HFFc6 (cell line): ENCODE data around the gene MVK. TPM values are rescaled to one million over a fixed set of nuclear protein-coding genes. Genes with fewer than 3 reads are reported as not detected.

Experiments
- DNase-seq: peaks from one replicate; pipeline ENCODE4 v3.0.0-alpha.2; 2018
- H3K27ac Mint-ChIP-seq: 2 replicates; pipeline ENCODE4 v1.8.0; 2020; ENCODE audit warnings: mild to moderate bottlenecking, mixed read lengths
- H3K27me3 Mint-ChIP-seq: 2 replicates; pipeline ENCODE4 v1.8.0; 2021; ENCODE audit warnings: mild to moderate bottlenecking, moderate library complexity, mixed read lengths; ENCODE audit not compliant: insufficient read depth
- H3K36me3 Mint-ChIP-seq: 2 replicates; pipeline ENCODE4 v1.8.0; 2021; ENCODE audit warnings: low read depth, mixed read lengths
- H3K4me1 Mint-ChIP-seq: 2 replicates; pipeline ENCODE4 v1.8.0; 2020; ENCODE audit warnings: low read depth, mixed read lengths
- H3K4me3 Mint-ChIP-seq: 2 replicates; pipeline ENCODE4 v1.8.0; 2020; ENCODE audit warnings: mild to moderate bottlenecking, moderate library complexity, mixed read lengths
- H3K9me3 Mint-ChIP-seq: 2 replicates; pipeline ENCODE4 v1.8.0; 2020; ENCODE audit warnings: mild to moderate bottlenecking, mixed read lengths
- CTCF ChIP-seq: fragments of 200-600 bp; sonication (generic); IDR thresholded peaks from 2 replicates; pipeline ENCODE4 v1.5.0; 2021; ENCODE audit warnings: antibody characterized with exemption, mild to moderate bottlenecking
- total RNA-seq, 6 experiments: library from RNA; stranded (reverse); fragmentation: NEBNext Ultra II Directional; extraction: Animal tissue kit (Norgen Biotek cat#: 25700); gene quantifications; 2 replicates in 1 of 6; 3 replicates in 5 of 6; pipeline ENCODE4 v1.2.3, GENCODE V29; 2021

The MVK gene
- total RNA-seq, 6 experiments from 2014 or later = 7.1 to 10.4 (median 7.9) TPM

DNA sequence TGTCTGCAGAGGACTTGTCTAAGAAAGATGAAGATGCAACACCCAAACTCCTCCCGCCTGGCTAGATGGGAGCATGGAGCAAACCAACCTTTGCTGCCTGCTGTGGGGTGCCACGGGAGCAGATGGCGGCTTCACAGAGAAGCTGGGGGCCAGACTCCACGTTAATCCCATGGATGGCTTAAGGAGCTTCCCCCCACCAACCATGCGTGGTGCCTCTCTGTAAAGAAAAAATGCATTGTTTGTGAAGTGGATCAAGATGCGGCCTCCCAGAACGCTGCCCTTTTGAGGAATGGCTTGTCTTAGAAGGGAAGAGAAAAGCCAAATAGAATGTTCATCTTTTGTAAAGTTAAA, 15.6 kb downstream of the MVK start:
- no peaks in the 10 kb centered on the region for H3K36me3 Mint-ChIP-seq
- DNase-seq = no peak
- no peaks in the 10 kb centered on the region for H3K9me3 Mint-ChIP-seq
- H3K27me3 Mint-ChIP-seq = no peaks in the 10 kb centered on the region; the same call in 1 of the 2 replicates
- H3K4me3 Mint-ChIP-seq = no peak overlapping the region
- H3K27ac Mint-ChIP-seq = no peak overlapping the region
- TF ChIP-seq CTCF = no peak
- H3K4me1 Mint-ChIP-seq = no peaks in the 10 kb centered on the region

GRCh38 chr12:109589691-109590245, 16.2 kb downstream of the MVK start:
- no peaks in the 10 kb centered on the region for H3K4me1 Mint-ChIP-seq
- H3K9me3 Mint-ChIP-seq = no peaks in the 10 kb centered on the region
- no peak overlapping the region for H3K27ac Mint-ChIP-seq
- no peaks in the 10 kb centered on the region for H3K36me3 Mint-ChIP-seq
- DNase-seq = no peak
- TF ChIP-seq CTCF = no peak
- H3K27me3 Mint-ChIP-seq = no peaks in the 10 kb centered on the region; the same call in 1 of the 2 replicates
- H3K4me3 Mint-ChIP-seq = no peak overlapping the region

- no peak for DNase-seq
- no peak overlapping the region for H3K4me3 Mint-ChIP-seq
- no peaks in the 10 kb centered on the region for H3K4me1 Mint-ChIP-seq
- TF ChIP-seq CTCF = no peak
- no peaks in the 10 kb centered on the region for H3K9me3 Mint-ChIP-seq
- H3K27ac Mint-ChIP-seq = no peak overlapping the region
- no peaks in the 10 kb centered on the region; the same call in 1 of the 2 replicates for H3K27me3 Mint-ChIP-seq
- no peaks in the 10 kb centered on the region for H3K36me3 Mint-ChIP-seq
These were observed 17.0 kb downstream of the MVK start for GRCh38 chr12:109590566-109590965.

- no peak for DNase-seq
- H3K36me3 Mint-ChIP-seq = no peaks in the 10 kb centered on the region
- no peaks in the 10 kb centered on the region for H3K9me3 Mint-ChIP-seq
- H3K27ac Mint-ChIP-seq = no peak overlapping the region
- H3K4me1 Mint-ChIP-seq = no peaks in the 10 kb centered on the region
- H3K4me3 Mint-ChIP-seq = no peak overlapping the region
- no peak for TF ChIP-seq CTCF
- H3K27me3 Mint-ChIP-seq = peaks cover 2% of the 10 kb centered on the region; the same call in 1 of the 2 replicates
These were observed 17.4 kb downstream of the MVK start for GRCh38 chr12:109591041-109591440.

- Mint-ChIP-seq H3K4me1 (peaks cover under 1% of the 10 kb centered on the region; the same call in 1 of the 2 replicates), H3K36me3 (no peaks in the 10 kb centered on the region), H3K9me3 (no peaks in the 10 kb centered on the region), H3K27me3 (peaks cover 2% of the 10 kb centered on the region; the same call in 1 of the 2 replicates), H3K4me3 (no peak overlapping the region), H3K27ac (no peak overlapping the region)
- no peak for TF ChIP-seq CTCF
- no peak for DNase-seq
These were observed 18.8 kb downstream of the MVK start for GRCh38 chr12:109592195-109592904.
